ENCODE results near the gene PFN1. TPM values are rescaled to one million over a fixed set of nuclear protein-coding genes. Genes with fewer than 3 reads are reported as not detected.

The PFN1 gene
- total and polyA plus RNA-seq, 9 of the 15 experiments (the other 6 are each of a cell fraction or from before 2014, with no cell fraction given): 60.5 to 1,479 (median 456) TPM

GRCh38 chr17:4931963-4932362 is 16.4 kb downstream of the PFN1 start, which contains the start of gene GP1BA:
Gene GP1BA, plus strand, starts transcription at chr17:4932277. Its CDS starts 328 bp downstream, at chr17:4932605.
- H3K9ac ChIP-seq (ENCODE audit: insufficient read depth in 1 of 2, low read depth in 2 of 2, low read length in 2 of 2): no peak within 1 kb of the TSS; a peak in 1 of 4 replicates
- TF ChIP-seq ZNF41 (CRISPR knock-in tag; conservative IDR thresholded peaks at IDR 0.05) (no peak), POLR3G (IDR thresholded peaks at IDR 0.05; ENCODE audit: extremely low read depth, insufficient read length, insufficient replicate concordance) (no peak), ZNF644 (tag; IDR thresholded peaks at IDR 0.05; ENCODE audit: low read depth) (no peak), ETS1 (conservative IDR thresholded peaks at IDR 0.05; ENCODE audit: control insufficient read depth, low read depth, low read length) (no peak), MYBL2 (IDR thresholded peaks at IDR 0.05; ENCODE audit: low read depth) (no peak), MYBL2 (CRISPR knock-in tag; IDR thresholded peaks at IDR 0.05; ENCODE audit: borderline replicate concordance) (no peak), THRB (CRISPR knock-in tag; conservative IDR thresholded peaks at IDR 0.05) (no peak), MAZ (CRISPR knock-in tag; conservative IDR thresholded peaks at IDR 0.05 in 1 of 2, IDR thresholded peaks at IDR 0.05 in 1 of 2) (no peak), THRAP3 (IDR thresholded peaks at IDR 0.05; ENCODE audit: borderline replicate concordance) (no peak), TFAP4 (CRISPR knock-in tag; IDR thresholded peaks at IDR 0.05; ENCODE audit: borderline replicate concordance) (no peak), DNMT1 (IDR thresholded peaks at IDR 0.05) (no peak), KDM5B (IDR thresholded peaks at IDR 0.05; ENCODE audit: insufficient replicate concordance, low read depth, low read length) (no peak), ZNF253 (CRISPR knock-in tag; conservative IDR thresholded peaks at IDR 0.05) (no peak), BMI1 (IDR thresholded peaks at IDR 0.05; ENCODE audit: low read length) (no peak), GATA2 (CRISPR knock-in tag; IDR thresholded peaks at IDR 0.05) (no peak)
- no peak within 1 kb of the TSS for H3K4me2 ChIP-seq (ENCODE audit: insufficient read depth, low read length)
- H4K20me1 ChIP-seq (replicated peaks; ENCODE audit: control insufficient read depth, insufficient read depth, low read length): no peaks in the 10 kb centered on the region
- CTCF ChIA-PET (ENCODE audit: low intra/inter-chr PET ratio): no interaction called here
- no peaks in the 10 kb centered on the region for H3K27me3 ChIP-seq (ENCODE audit: control insufficient read depth in 2 of 2, insufficient read depth in 2 of 2, low read length in 2 of 2)
- no peak for DNase-seq (ENCODE audit: extremely low read depth in 1 of 4, low spot score in 3 of 4)
- in situ Hi-C loops (cut with MboI): no loop called here
- no TSS peak for BruUV-seq (replicated peaks)
- POLR2A ChIA-PET: interaction anchor here (1.6 kb wide), 1 partner anchor 12 kb away, joined by 4 read pairs; no protein-coding TSS in a partner anchor
- H3K79me2 ChIP-seq (ENCODE audit: control insufficient read depth, insufficient read depth, low read length): no peaks in the 10 kb centered on the region
- no peak within 1 kb of the TSS for H3K4me3 ChIP-seq
- intact Hi-C loops (cut with micrococcal nuclease): no loop called here
- no peaks in the 10 kb centered on the region for H3K9me3 ChIP-seq (replicated peaks; ENCODE audit: control insufficient read depth, insufficient read depth, low read depth, low read length)
- H3K4me1 ChIP-seq (replicated peaks in 1 of 2; ENCODE audit: control insufficient read depth in 2 of 2, insufficient read depth in 2 of 2, low read length in 2 of 2): peaks cover 0 to 13% of the 10 kb centered on the region in 2 experiments; a peak in 4 of 5 replicates
- 88% methylated on average over 5 of the region's 14 CpGs for WGBS (ENCODE audit: insufficient coverage, low coverage, missing lambda C conversion rate)
- no peak for FAIRE-seq
- no peak for ATAC-seq
- H3K27ac ChIP-seq (ENCODE audit: extremely low read depth, low read depth, low read length): no peak within 1 kb of the TSS
- H3K36me3 ChIP-seq (ENCODE audit: control insufficient read depth, insufficient read depth, low read length): peaks cover 5% of the 10 kb centered on the region; the same call in 2 of the 3 replicates
- no peaks in the 10 kb centered on the region for H3K9me1 ChIP-seq (ENCODE audit: control insufficient read depth, insufficient read depth, low read length)
- no peak within 1 kb of the TSS for H2AFZ ChIP-seq (ENCODE audit: low read depth, low read length)
